ENCODE measurements around the gene NUDCD3. TPM values are rescaled to one million over a fixed set of nuclear protein-coding genes. Genes with fewer than 3 reads are reported as not detected.

The NUDCD3 gene
- total RNA-seq, 1 donor from 2014 or later, result 114 TPM

GRCh38 chr7:44368455-44368854 lies 122.0 kb downstream of the NUDCD3 start:
- no peak for DNase-seq (ENCODE audit: low read depth, low spot score)

- DNase-seq (ENCODE audit: low read depth, low spot score), result no peak
Observed at GRCh38 chr7:44367475-44368043, 122.9 kb downstream of the NUDCD3 start.

DNA sequence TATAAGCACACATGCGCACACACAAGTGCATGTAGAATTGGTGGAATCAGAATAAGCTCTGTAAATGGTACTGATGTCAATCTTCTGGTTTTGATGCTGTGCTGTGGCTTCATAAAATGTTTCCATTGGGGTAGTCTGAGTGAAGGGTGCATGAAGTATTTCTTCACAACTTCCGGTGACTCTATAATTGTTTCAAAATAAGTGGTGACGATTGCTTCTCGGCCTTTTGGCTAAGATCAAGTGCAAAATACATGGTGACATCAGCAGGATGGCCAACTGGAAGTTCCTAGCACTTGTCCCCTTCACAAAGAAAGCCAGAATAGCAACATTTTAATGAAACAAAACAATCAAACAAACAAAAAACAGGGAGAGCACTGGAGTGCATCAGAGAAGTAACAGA lies 123.5 kb downstream of the NUDCD3 start:
- no peak for DNase-seq (ENCODE audit: low read depth, low spot score)

- DNase-seq (ENCODE audit: low read depth, low spot score), result no peak
Observed at GRCh38 chr7:44353668-44354067, 136.8 kb downstream of the NUDCD3 start.

- DNase-seq (ENCODE audit: low read depth, low spot score), result no peak
Observed at GRCh38 chr7:44348851-44349781, 141.3 kb downstream of the NUDCD3 start.

GRCh38 chr7:44348300-44348699 lies 142.2 kb downstream of the NUDCD3 start:
- DNase-seq (ENCODE audit: low read depth, low spot score), result peak; percentile 35

DNA sequence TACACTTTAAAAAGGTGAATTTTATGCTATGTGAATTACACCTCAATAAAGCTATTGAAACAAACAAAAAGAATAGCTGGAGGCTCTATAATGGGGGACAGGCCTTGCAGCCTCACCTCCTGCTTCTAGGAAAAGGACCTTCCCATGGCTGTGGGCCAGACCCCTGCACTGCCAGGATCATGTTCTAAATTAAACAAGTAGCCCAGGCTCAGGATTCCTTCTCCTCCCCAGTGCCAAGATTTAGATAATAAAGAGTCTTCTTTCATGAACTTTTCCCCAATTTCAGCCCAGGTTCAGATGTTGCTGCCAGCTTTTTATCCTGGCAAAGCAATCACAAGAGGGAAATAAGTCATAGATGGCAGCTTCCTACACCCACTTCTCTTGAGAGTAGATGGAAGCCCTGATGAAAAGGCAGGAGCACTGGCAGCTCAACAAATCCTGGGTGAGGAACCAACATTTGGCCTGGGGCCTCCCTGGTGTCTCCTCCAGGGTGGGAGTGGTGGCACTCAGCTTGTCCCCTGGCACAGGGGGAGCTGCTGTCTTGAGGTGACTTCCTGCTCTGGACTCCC lies 142.8 kb downstream of the NUDCD3 start:
- DNase-seq (ENCODE audit: low read depth, low spot score), result no peak

DNA sequence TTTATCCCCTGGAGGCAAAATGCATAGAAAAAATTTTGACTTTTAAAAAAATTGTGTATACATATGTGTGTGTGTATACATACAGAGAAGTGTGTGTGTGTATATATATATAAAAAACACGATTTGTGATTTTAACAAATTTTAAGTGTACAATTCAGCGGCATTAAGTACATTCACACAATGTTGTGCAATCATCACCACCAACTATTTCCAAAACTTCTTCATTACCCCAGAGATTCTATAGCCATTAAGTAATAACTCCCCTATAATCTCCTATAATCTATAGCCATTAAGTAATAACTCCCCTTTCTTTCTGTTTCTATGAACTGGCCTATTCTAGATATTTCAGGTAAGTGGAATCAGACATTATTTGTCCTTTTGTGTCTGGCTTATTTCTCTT lies 144.4 kb downstream of the NUDCD3 start:
- no peak for DNase-seq (ENCODE audit: low read depth, low spot score)

DNA sequence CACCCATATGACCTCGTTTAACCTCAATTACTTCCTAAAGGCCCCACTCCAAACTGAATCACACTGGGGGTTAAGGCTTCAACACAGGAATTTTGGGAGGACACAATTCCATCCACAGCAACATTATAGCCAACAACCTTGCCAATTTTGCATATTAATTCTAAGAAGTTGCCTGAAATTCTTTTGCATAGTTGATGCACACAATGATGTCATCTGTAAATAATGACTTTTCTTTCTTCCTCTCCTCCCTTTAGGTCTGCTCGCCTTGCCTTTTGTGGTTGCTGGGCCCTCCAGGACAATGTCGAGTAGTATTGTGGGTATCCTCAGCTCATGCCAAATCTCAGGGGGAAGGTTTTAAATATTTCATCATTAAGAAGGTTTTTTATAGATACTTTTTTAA lies 149.1 kb downstream of the NUDCD3 start:
- no peak for DNase-seq (ENCODE audit: low read depth, low spot score)

GRCh38 chr7:44338600-44338999 lies 151.9 kb downstream of the NUDCD3 start:
- DNase-seq (ENCODE audit: low read depth, low spot score), result no peak

GRCh38 chr7:44336491-44336890 lies 154.0 kb downstream of the NUDCD3 start:
- no peak for DNase-seq (ENCODE audit: low read depth, low spot score)

DNA sequence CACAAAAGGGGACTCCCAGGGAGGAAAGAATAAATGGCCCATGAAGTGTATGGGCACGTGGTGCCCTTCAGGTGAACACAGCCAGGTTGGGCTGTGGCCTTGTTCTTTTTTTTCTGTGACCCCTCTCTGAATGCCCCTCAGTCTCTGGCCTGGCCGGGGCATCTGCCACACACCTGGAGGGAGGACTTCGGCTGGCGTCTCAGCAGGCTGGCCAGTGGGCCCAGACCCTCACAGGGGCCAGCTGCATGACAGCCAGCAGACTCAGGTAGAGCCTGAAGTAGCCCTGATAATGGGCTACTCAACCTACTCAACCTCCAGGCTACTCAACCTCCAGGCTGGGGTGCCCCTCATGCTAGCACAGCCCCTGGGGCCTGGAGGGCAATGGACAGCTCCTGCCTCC lies 155.3 kb downstream of the NUDCD3 start:
- no peak for DNase-seq (ENCODE audit: low read depth, low spot score)

DNA sequence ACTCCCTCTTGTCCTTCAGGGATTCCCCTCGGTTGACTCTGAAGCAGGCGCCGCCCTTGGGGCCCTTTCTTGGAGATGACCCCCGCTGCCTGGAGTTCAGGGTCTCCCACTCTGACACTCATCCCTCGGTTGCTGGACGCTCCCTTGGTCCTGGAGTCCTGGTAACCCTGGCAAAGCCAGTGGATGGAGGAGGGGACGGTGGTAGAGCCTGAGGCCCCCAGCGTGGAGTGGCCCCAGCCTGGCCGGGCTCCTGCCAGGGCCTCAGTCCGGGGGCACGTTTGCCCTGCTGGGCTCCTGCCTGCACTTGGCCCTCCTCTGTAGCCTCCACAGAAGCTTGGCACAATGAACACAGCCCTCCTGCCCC lies 155.7 kb downstream of the NUDCD3 start:
- no peak for DNase-seq (ENCODE audit: low read depth, low spot score)

- DNase-seq (ENCODE audit: low read depth, low spot score), result no peak
Observed at GRCh38 chr7:44333911-44334733, 156.3 kb downstream of the NUDCD3 start.

- DNase-seq (ENCODE audit: low read depth, low spot score), result no peak
Observed at GRCh38 chr7:44331682-44332081, 158.8 kb downstream of the NUDCD3 start.

- no peak for DNase-seq (ENCODE audit: low read depth, low spot score)
Observed at GRCh38 chr7:44330331-44330730, 160.1 kb downstream of the NUDCD3 start.

DNA sequence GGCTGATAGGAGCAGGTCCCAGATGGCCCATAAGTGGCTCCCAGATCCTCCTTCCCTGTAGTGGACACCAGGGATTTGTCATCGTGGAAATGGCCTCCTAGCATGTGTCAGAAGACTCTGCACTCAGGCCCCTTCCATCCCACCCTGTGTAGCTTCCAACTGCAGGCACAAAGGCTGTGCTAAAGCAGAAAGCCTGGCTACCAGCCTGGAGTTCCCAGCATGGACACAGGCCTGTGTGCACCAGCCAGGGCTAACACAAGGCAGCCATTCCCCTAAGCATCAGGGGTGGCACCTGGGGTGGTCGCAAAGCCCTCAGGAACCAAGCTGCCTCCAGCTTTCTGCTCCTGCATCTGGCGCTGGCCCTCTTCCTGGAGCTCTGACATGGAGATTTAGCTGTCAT lies 160.6 kb downstream of the NUDCD3 start:
- no peak for DNase-seq (ENCODE audit: low read depth, low spot score)

Other genes with a start within 250 kb of the NUDCD3 start
- gene CAMK2B, start 165.1 kb downstream of the NUDCD3 start, total RNA-seq, result 1.7 and 2.7 TPM in 2 replicates
- not detected in 2 replicates for gene NPC1L1, start 50.7 kb upstream of the NUDCD3 start, total RNA-seq
- gene DDX56, start 83.2 kb upstream of the NUDCD3 start, total RNA-seq, result 68.5 and 73.3 TPM in 2 replicates
- 66.6 and 72.4 TPM in 2 replicates for gene TMED4, start 91.6 kb upstream of the NUDCD3 start, total RNA-seq
- gene OGDH, start 116.0 kb upstream of the NUDCD3 start, total RNA-seq, result 49.6 and 94.1 TPM in 2 replicates